ENCODE data around the gene USP48.

DNA sequence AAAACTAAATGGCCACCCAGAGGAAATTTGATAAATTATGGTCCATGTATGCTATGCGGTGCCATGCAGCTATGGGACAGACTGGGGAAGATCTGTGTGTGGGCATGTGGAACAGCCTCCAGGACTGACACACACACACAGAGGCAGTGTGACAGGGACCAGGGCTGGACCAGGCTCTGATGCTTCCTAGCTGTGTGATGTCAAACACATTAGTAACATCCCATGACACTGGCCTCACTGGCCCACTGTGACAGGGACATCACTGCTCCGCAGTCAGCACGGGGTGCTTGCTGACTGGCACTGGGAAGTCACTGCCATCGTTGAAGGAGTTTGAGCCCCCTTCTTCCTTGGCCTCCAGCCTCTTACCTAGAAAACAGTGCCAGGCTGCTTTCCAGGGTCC lies 127.7 kb downstream of the USP48 start:
- TF ChIP-seq CTCF (IDR thresholded peaks at IDR 0.05) (no peak), KDM5A (IDR thresholded peaks at IDR 0.05) (no peak)
